GM18505 (cell line): ENCODE results near the gene PWP2.
"Not testable (repeated sequence)": the region's sequence is repeated elsewhere in the genome, so short reads cannot be mapped to it uniquely, and the experiment has no call there.

Experiments used
- ATAC-seq: cut with Tn5 transposase; IDR thresholded peaks from one replicate; pipeline ENCODE4 v1.9.1; 2021; ENCODE audit not compliant: unreplicated experiment
- POLR2A ChIP-seq: IDR thresholded peaks from 4 replicates; pipeline ENCODE4 v1.6.1; 2011; ENCODE audit warnings: borderline replicate concordance; ENCODE audit not compliant: insufficient read depth, insufficient read length; ENCODE audit errors: extremely low read depth

PWP2 gene

DNA sequence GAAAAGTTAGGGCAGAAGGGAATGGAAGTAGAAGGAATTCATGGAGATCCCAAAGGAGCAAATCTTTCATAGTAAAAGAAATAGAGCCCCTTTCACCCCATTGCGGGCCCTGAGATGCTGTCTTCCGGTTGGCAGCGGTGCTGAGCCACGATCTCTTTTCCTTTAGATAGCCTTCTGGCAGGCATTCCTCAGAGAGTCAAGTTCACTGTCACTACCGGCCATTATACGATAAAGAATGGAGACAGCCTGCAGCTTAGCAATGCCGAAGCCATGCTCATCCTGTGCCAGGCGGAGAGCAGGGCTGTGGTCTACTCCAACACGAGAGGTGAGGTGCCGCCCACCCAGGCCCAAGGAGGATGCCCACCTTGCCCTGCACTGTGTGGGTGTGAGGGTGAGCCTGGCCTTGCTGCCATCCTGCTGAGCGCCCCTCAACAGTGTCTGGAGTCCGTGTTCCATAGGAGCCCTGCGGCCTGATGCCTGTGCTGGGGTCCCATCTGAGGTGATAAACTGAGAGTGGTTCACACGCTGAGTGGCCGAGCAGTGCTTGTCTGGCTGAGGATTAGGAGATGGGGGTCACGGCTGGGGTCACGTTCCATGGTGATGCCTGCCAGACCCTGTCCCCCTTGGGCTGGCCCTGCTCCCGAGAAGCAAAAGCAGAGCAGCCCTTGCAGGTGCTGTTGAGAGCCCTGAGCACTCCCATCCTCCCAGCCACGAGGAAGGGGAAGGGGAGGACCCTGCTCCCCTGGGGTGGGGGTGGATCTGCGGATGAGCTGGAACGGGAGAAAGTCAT is 20.4 kb upstream of the PWP2 start:
- TF ChIP-seq POLR2A, result no peak
- no peak for ATAC-seq

DNA sequence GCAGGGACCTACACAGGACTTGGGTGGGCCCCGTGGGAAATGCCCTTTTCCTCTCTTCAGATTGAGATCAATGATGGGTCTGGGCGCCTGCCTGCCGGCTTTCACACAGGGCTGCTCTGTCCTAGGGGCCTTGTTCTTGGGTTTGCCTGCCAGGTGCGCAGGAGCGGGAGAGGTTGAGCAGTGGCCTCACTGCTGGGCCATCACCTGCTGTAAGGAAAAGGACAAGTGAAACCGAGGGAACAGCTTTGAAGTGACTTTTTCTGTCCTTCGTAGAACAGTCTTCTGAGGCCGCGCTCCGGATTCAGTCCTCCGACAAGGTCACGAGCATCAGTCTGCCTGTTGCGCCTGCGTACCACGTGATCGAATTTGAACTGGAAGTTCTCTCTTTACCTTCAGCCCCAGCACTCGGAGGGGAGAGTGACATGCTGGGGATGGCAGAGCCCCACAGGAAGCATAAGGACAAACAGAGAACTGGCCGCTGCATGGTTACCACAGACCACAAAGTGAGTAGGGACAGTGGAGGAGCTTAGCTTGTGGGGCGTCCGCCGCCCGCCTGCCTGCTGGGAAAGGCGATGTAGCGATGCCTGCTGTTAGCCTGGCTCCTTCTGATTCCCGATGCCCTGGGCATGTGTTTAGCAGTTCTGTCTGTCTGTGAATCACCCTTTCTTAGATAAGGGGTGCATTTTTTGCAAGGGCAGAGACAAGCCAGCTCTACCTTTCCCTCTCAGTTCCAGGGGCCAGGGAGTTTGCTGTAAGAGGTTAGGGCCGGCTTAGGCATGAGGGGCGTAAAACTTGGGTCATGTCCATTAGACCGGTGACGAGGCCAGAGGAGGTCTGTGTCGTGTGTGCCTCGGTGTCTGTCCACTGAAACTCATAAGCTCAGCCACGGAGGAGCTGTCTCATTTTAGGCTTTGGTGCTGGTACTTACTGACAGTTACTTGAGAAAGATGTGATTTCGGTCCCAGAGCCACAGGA is 19.5 kb upstream of the PWP2 start:
- ATAC-seq, result no peak
- no peak for TF ChIP-seq POLR2A

DNA sequence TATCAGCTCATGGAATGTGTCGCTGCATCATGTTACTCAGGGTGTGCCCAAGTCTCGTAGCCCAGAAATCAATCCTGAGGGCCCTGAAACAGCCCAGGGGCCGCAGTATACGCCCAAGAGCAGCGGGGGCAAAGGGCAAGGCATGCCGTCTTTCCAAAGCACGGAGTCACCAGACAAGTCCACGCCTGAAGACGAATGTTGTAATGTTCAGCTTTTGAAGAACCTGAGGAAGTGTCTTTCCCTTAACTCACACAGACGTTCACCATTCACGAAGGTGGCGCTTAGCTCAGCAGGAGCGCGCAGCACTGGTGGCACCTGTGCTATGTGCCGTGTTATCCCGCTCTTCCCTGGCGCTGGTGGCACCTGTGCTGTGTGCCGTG is 18.8 kb upstream of the PWP2 start:
- TF ChIP-seq POLR2A, result no peak
- no peak for ATAC-seq

DNA sequence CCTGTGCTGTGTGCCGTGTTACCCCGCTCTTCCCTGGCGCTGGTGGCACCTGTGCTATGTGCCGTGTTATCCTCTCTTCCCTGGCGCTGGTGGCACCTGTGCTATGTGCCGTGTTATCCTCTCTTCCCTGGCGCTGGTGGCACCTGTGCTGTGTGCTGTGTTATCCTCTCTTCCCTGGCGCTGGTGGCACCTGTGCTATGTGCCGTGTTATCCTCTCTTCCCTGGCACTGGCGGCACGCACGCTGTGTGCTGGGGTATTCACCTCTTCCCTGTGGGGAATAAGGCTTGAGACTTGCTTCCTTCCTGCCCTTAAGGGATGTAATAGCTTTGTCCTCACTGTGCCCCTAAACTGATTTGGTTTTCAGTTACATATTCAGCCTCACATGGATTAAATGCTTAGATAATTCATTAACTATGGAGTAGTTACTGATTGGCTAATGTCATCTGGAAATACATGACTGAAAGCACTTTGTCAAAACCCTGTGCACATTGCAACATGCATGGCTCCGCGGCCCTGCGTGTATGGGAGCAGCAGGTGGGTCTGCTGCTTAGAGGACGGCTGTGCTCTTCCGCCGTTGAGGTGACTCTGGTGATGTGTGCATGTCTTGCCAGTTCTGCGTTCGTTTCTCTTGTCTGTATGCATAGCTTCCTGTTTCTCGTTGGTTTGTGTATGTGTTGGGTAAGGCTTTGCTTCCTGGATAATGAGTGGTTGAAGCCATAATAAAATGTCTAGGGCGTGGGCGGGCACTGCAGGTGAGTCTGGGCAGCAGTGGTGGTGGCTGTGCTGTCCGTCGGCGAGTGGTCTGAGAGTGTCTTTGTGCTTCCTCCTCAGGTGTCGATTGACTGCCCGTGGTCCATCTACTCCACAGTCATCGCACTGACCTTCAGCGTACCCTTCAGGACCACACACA is 17.9 kb upstream of the PWP2 start:
- ATAC-seq, result no peak
- no peak for TF ChIP-seq POLR2A

DNA sequence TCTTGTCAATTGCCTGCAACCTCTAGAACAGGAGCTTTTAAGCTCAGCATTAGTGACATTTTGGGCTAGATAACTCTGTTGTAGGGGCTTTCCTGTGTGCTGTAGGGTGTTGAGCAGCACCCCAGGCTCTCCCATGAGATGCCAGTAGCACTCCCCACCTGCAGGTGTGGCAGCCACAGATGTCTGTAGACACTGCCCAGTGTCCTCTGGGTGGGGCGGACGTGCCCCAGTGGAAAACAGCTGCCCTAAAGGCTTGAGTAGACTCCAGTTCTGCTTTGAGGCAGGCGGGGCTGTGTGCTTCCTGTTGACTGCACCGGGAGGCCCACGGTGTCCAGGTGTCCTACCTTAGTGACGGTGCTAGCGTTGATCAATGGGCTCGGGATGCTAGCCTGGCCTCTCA is 16.9 kb upstream of the PWP2 start:
- TF ChIP-seq POLR2A, result no peak
- ATAC-seq, result no peak

DNA sequence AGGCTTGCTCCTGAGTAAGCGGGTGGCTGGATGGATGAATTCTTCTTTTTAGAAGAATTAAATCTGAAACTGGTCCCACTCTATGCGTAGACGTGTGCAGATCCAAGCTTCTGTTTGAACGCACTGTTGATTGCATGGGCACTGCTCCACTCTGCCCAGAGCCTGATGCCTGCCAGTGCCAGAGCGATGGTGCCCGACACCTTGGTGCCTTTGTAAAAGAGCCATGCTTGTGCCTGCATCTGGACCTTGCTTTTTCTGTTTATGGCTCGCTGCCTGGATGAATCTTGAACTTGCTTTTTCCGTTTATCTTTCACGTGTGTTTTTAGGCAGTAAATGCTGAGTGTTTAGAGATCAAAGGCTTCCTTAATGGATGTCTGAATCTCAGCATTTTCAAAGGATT is 15.0 kb upstream of the PWP2 start:
- no peak for TF ChIP-seq POLR2A
- no peak for ATAC-seq

DNA sequence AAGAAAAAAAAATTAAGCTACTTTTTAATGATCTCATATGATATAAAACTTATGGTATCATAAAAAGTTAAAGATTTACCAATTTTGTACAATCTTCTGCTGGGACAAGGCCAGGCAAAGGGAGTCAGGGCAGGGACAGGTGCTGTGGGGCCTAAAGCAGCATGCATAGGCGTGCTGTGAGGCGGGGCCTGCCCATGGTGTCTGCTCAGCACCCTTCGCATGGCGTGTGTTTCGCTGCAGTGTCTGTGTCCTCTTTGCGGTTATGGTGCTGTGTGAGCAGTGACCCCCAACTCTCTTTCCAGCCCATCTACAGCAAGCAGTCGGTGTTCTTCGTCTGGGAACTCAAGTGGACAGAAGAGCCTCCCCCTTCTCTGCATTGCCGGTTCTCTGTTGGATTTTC is 13.4 kb upstream of the PWP2 start:
- no peak for ATAC-seq
- TF ChIP-seq POLR2A, result no peak

DNA sequence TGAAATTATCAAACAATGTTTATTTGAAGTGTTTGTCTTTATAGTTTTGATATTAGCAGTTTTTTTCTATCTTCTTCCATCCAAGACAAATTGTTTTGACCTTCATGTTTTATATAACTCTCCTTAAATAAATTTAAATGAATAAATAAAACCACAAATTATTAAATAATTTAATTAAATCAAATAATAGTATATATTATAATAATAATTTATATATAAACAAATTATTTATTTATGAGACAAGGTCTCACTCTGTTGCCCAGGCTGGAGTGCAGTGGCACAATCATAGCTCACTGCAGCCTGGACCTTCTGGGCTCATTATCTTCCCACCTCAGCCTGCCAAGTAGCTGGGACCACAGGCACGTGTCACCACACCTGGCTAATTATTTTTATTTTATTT is 12.4 kb upstream of the PWP2 start:
- ATAC-seq, result no peak
- no peak for TF ChIP-seq POLR2A

DNA sequence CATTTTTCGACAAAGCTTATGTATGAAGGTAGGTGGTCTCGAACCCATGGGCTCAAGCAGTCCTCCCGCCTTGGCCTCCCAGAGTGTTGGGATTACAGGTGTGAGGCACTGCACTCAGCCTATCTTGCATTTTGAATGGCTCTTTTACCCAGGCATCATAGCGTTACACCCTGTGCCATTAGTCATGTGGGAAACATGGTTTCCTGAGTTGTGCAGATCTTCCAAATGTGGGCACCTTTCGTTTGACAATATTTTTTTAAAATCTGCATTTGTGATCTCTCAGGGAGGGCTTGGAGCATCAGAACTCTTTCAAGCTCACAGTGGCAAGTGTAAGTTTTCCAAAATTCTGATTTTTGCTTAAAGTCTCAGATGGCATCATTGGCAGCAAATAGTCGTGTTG is 8.7 kb upstream of the PWP2 start:
- ATAC-seq, result not testable (repeated sequence)

DNA sequence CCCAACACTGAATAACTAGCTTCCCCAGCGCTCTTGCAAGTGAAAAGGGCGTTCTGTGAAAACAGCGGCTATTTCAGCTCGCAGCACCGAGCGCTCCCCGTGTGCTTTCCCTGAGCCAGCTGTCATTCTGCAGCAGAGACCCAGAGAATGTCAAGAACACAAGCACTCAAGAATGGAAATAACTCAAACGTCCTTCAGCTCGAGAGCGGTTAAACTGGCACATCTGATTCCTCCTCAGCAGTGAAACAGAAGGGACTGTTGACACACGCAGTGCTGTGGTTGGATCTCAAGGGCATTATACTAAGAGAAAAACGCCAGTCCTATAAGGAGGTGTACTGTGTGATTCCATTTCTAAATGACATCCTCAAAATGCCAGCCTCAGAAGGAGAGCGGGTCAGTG is 8.2 kb upstream of the PWP2 start:
- ATAC-seq, result not testable (repeated sequence)

DNA sequence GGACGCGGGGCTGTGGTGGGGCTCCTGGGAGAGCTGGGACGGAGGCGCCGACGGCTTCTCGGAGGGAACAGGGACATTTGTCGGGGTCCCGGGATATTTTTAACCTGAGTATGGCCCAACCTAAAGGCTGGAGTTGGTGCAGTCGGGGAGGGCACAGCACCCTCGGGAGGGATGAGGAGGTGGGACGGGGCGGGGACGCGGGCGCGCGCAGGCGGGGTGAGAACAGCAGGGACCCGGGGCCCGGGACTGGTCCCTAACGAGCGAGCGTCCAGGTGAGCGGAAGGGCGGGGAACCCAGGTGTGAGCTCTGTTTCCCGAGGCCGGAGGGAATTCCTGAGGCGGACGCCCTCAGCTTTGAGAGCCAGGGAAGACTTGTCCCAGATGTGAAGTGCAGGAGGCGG is 390 bp downstream of the PWP2 start:
- peak; percentile 19 for ATAC-seq

DNA sequence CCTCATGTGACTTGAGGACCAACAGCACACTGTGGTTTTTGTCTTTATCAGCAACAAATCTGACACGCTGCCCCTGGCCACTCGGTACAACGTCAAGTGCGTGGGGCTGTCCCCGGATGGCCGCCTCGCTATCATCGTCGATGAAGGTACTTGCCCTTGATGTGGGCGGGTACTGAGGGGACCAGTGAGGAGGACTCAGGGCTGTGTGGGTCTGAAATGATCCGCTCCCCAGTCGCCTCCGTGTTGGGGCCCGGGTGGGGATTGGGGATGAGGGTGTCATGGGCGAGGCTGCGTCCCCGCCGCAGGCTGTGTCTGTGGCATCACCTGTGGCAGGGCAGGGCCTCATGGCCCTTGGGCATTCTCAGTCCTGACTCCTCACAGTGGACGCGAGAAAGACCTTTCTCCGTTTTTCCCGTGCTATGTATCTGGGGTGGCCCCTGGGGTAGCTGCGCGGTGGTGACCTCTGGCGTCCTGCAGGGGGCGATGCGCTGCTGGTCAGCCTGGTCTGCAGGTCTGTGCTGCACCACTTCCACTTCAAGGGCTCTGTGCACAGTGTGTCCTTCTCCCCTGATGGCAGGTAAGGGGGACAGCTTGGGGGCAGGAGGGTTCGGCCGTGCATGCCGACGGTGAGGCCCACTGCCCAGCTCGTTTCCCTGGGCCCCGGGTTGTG is 6.6 kb downstream of the PWP2 start:
- not testable (repeated sequence) for ATAC-seq

DNA sequence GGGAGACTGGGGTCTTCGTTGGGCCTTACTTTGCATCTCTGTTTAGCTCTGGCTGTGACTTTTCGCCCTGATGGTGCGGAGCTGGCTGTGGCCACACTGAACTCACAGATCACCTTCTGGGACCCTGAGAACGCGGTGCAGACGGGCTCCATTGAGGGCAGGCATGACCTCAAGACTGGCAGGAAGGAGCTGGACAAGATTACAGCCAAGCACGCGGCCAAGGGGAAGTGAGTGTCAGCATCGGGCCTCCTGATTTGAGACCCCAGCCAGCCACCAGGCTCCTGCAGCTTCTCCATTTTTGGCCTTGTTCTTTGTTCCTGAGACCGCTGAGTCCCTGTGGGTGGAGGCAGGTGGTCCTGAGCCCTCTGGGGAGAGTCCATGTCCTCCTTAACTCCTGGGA is 14.9 kb downstream of the PWP2 start:
- ATAC-seq, result not testable (repeated sequence)

DNA sequence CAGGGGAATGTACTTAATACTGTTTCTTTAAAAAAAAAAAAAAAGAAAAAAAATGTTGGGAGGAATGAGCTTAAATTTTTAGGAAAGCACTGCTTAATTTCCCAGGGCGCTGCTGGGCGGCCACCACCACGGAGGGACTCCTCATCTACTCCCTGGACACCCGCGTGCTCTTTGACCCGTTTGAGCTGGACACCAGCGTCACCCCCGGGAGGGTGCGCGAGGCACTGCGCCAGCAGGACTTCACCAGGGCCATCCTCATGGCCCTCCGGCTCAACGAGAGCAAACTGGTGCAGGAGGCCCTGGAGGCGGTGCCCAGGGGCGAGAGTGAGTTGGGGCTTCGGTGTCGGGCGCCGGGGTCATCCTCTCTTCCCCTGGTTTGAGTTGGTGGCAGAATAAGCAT is 20.6 kb downstream of the PWP2 start:
- ATAC-seq, result not testable (repeated sequence)

DNA sequence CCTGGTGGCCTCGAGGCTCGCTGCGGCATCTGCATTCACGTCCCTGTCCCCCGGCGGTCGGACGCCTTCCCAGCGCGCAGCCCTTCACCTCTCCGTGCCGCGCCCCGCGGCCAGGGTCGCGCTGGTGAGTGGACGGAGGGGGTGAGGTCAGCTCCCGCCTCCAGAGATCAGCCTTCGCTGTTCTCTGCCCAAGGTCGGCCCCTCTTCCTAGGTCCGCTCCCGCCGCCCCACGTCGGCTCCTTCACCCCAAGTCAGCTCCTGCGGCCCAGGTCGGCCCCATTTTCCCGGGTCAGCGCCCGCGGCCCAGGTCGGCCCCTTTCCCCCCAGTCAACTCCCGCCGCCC is 26.5 kb downstream of the PWP2 start:
- not testable (repeated sequence) for ATAC-seq

DNA sequence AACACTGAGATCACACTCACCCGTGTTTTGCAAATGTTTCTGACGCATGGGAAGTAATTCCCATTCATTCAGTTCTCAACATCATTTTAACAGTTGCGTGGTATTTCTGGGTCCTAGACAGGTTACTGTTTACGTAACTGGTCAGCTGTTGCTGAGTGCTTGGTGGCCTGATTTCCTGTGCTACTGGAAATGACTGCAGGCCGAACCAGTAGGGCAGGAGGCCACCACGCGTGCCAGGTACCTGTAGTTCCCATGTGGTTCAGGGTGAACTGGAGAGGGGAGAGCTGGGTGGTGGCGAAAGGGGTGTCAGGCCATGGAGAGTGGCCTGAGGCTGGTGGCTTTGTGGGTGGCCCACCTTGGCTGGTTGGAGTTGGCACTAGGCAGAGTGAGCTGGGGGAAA is 27.5 kb downstream of the PWP2 start:
- not testable (repeated sequence) for ATAC-seq

DNA sequence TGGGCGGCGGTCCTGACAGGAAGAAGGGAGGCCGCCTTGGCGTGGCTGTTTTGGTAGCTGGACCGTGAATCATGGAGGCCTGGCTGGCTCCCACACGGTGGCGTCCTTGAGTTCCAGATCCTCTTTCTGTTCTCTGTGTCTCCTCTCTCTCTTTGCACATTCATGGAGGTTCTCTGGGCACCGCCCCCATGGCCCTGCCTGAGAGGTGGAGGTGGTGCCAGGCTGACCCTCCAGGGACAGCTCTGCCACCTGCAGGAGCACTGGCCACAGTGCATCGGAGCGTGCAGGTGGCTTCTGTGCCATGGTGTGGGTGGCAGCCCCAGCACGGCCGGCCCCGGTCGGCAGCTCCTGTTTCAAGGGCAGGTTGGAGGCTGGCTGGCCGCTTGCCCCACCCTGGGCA is 30.8 kb downstream of the PWP2 start:
- ATAC-seq, result not testable (repeated sequence)

DNA sequence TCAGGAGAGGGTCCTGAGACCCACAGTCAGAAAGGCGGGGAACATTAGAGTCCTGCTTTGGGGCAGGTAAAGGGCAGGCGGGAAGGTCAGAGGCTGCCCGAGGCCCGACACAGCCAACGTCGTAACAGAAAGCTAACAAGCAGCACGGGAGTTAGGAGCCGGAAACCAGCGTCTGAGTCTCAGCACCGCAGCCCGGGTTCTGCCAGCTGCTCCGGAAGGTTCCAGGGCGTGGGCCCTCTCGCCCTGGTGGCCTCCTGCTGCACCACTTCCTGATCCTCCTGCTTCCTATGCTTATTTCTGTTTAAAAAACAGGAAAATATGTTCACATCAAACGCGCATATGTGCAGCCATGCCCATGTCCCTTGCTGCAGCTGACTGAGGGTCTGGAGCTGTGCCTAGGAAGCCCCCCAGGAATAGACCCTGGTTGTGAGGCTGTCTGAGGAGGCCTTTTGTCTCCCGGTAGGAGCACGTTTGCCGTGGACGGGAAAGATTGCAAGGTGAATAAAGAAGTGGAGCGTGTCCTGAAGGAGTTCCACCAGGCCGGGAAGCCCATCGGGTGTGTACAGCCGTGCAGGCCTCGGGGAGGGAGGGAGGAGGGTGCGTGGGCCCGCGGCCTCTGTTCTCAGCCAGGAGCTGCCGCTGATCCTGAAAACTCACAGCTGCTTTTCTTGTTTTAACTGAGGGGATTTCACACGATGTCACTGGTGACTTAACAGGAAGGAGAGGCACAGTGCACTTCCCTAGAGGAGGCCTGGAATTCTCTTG is 32.8 kb downstream of the PWP2 start:
- ATAC-seq, result not testable (repeated sequence)
